ENCODE data around the gene TMEM202.

- TF ChIP-seq, protein P1, sequence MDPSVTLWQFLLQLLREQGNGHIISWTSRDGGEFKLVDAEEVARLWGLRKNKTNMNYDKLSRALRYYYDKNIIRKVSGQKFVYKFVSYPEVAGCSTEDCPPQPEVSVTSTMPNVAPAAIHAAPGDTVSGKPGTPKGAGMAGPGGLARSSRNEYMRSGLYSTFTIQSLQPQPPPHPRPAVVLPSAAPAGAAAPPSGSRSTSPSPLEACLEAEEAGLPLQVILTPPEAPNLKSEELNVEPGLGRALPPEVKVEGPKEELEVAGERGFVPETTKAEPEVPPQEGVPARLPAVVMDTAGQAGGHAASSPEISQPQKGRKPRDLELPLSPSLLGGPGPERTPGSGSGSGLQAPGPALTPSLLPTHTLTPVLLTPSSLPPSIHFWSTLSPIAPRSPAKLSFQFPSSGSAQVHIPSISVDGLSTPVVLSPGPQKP (IDR thresholded peaks at IDR 0.05; ENCODE audit: borderline replicate concordance, low read depth, low read length), result no peak
- no peak for TF ChIP-seq CTCF (conservative IDR thresholded peaks at IDR 0.05; ENCODE audit: low read depth, low read length)
- no peak for TF ChIP-seq CHD1 (IDR thresholded peaks at IDR 0.05; ENCODE audit: low read depth, low read length)
- TF ChIP-seq NFE2L2 (IDR thresholded peaks at IDR 0.05; ENCODE audit: low read depth, low read length), result no peak
- TF ChIP-seq POLR2A (IDR thresholded peaks at IDR 0.05; ENCODE audit: low read depth, low read length), result no peak
- TF ChIP-seq RCOR1 (IDR thresholded peaks at IDR 0.05; ENCODE audit: insufficient replicate concordance, low read length), result no peak
- TF ChIP-seq SMC3 (IDR thresholded peaks at IDR 0.05; ENCODE audit: low read depth, low read length), result no peak
- no peak for TF ChIP-seq USF2 (IDR thresholded peaks at IDR 0.05; ENCODE audit: low read depth, low read length)
These were observed 13.4 kb downstream of the TMEM202 start for GRCh38 chr15:72411544-72411943.
